ENCODE data around the gene PTGES3. TPM values are rescaled to one million over a fixed set of nuclear protein-coding genes. Genes with fewer than 3 reads are reported as not detected.

The PTGES3 gene
- total and polyA plus RNA-seq, 10 of the 15 experiments (the other 5 are each of a cell fraction or from before 2014, with no cell fraction given) = 117 to 520 (median 175) TPM

DNA sequence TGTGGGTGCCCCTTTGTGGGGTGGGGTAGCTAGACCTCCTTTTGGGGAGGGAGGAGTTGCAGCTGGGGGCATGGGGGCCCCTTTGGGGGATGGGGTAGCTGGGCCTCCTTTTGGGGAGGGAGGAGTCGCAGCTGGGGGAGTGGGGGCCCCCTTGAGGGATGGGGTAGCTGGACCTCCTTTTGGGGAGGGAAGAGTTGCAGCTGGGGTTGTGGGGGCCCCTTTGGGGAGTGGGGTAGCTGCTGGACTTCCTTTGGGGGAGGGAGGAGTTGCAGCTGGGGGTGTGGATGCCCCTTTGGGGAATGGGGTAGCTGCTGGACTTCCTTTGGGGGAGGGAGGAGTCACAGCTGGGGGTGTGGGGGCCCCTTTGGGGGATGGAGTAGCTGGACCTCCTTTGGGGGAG lies 30.1 kb upstream of the PTGES3 start (continued):
- no peak for TF ChIP-seq ZBTB40 (IDR thresholded peaks at IDR 0.05; ENCODE audit: borderline replicate concordance)
- no peak for TF ChIP-seq ZNF207 (IDR thresholded peaks at IDR 0.05; ENCODE audit: borderline replicate concordance)

DNA sequence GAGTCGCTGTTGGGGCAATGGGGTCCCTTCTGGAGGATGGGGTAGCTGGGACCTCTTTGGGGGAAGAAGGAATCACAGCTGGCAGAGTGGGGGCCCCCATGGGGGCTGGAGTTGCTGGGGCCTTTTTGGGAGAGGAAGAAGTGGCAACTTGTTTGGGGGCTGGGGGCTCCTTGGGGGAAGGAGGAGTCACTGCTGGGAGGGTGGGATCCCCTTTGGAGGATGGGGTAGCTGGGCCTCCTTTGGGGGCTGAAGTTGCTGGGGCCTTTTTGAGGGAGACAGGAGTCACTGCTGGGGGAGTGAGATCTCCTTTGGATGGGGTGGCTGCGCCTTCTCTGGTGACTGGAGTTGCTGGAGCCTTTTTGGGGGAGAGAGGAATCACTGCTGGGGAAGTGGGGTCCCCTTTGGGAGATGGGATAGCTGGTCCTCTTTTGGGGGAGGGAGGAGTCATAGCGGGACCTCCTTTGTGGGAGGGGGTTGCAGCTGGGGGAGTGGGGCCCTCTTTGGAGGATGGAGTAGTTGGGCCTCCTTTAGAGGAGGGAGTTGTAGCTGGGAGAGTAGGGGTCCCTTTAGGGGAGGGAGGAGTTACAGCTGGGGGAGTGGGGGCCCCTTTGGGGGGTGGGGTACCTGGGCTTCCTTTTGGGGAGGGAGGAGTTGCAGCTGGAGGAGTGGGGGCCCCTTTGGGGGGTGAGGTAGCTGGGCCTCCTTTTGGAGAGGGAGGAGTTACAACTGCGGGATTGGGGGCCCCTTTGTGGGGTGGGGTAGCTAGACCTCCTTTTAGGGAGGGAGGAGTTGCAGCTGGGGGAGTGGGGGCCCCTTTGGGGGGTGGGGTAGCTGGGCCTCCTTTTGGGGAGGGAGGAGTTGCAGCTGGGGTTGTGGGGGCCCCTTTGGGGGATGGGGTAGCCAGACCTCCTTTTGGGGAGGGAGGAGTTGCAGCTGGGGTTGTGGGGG lies 29.1 kb upstream of the PTGES3 start:
- DNase-seq (ENCODE audit: low read depth, low spot score) (no peak), ATAC-seq (no peak), FAIRE-seq (no peak)
- peaks cover 68% of the 10 kb centered on the region for H3K79me2 ChIP-seq (ENCODE audit: control insufficient read depth, insufficient read depth, low read length)
- ChIA-PET RAD21 (ENCODE audit: unreplicated experiment) (interaction anchor here (0.6 to 1.6 kb wide), 3 partner anchors 37 to 316 kb away, joined by 3 to 4 read pairs (median 4); no protein-coding TSS in a partner anchor), POLR2A (interaction anchor here (0.6 to 1.7 kb wide), 6 partner anchors 9 to 116 kb away, joined by 3 to 9 read pairs (median 4); no protein-coding TSS in a partner anchor), CTCF (interaction anchor here (0.7 to 0.9 kb wide), 3 partner anchors 33 to 271 kb away, joined by 3 read pairs; no protein-coding TSS in a partner anchor), SMC1A (ENCODE audit: uncharacterized antibody, unreplicated experiment) (interaction anchor here (0.6 to 1.0 kb wide), 2 partner anchors 28 to 93 kb away, joined by 3 read pairs; no protein-coding TSS in a partner anchor)
- H3K4me2 ChIP-seq (ENCODE audit: control insufficient read depth, insufficient read depth) = 0 out of 2 replicates have a peak overlapping the region, but pooled peaks have one; percentile 17
- H3K4me1 ChIP-seq (ENCODE audit: control insufficient read depth, insufficient read depth, low read length) = peaks cover 35% of the 10 kb centered on the region
- in situ Hi-C loops (cut with MboI) = no loop called here
- H3K4me3 ChIP-seq = 0 out of 2 replicates have a peak overlapping the region, but pooled peaks have one; percentile 11
- peak overlapping the region; percentile 50 for H3K27ac ChIP-seq (ENCODE audit: control insufficient read depth, insufficient read depth)
- intact Hi-C loops (cut with micrococcal nuclease; ENCODE audit: unreplicated experiment) = no loop called here
- 78% methylated on average over 3 of the region's 4 CpGs for WGBS (ENCODE audit: insufficient coverage, insufficient replicate concordance, low lambda C conversion rate, missing lambda C conversion rate)
- peaks cover 35% of the 10 kb centered on the region for H4K20me1 ChIP-seq (ENCODE audit: control insufficient read depth, insufficient read depth)
- no peak overlapping the region for H2AFZ ChIP-seq (ENCODE audit: control insufficient read depth, low read depth, low read length)
- peaks cover 29 to 45% of the 10 kb centered on the region in 2 experiments for H3K36me3 ChIP-seq (ENCODE audit: control insufficient read depth in 2 of 2, insufficient read depth in 2 of 2, low read length in 1 of 2)
- no peaks in the 10 kb centered on the region for H3K9me3 ChIP-seq (replicated peaks; ENCODE audit: control insufficient read depth, insufficient read depth, low read length)
- H3K9ac ChIP-seq (ENCODE audit: control insufficient read depth, insufficient read depth, low read length) = no peak overlapping the region
- BruUV-seq (replicated peaks) = no TSS peak
- H3K27me3 ChIP-seq (replicated peaks in 1 of 2; ENCODE audit: control insufficient read depth in 2 of 2, insufficient read depth in 2 of 2, low read length in 1 of 2) = no peaks in the 10 kb centered on the region
- no peak for TF ChIP-seq HCFC1 (IDR thresholded peaks at IDR 0.05; ENCODE audit: low read length)
- no peak for TF ChIP-seq ZNF274 (IDR thresholded peaks at IDR 0.05; ENCODE audit: insufficient read depth, insufficient read length)
- no peak for TF ChIP-seq NFYA (IDR thresholded peaks at IDR 0.05; ENCODE audit: borderline replicate concordance, low read depth, low read length)
- no peak for TF ChIP-seq SMAD1 (IDR thresholded peaks at IDR 0.05; ENCODE audit: low read depth, partially characterized antibody)
- no peak for TF ChIP-seq STAT3 (IDR thresholded peaks at IDR 0.05; ENCODE audit: low read depth, low read length)
- no peak for TF ChIP-seq ZNF217 (IDR thresholded peaks at IDR 0.05)
- TF ChIP-seq LARP7 (IDR thresholded peaks at IDR 0.05) = no peak
- TF ChIP-seq, protein P1, sequence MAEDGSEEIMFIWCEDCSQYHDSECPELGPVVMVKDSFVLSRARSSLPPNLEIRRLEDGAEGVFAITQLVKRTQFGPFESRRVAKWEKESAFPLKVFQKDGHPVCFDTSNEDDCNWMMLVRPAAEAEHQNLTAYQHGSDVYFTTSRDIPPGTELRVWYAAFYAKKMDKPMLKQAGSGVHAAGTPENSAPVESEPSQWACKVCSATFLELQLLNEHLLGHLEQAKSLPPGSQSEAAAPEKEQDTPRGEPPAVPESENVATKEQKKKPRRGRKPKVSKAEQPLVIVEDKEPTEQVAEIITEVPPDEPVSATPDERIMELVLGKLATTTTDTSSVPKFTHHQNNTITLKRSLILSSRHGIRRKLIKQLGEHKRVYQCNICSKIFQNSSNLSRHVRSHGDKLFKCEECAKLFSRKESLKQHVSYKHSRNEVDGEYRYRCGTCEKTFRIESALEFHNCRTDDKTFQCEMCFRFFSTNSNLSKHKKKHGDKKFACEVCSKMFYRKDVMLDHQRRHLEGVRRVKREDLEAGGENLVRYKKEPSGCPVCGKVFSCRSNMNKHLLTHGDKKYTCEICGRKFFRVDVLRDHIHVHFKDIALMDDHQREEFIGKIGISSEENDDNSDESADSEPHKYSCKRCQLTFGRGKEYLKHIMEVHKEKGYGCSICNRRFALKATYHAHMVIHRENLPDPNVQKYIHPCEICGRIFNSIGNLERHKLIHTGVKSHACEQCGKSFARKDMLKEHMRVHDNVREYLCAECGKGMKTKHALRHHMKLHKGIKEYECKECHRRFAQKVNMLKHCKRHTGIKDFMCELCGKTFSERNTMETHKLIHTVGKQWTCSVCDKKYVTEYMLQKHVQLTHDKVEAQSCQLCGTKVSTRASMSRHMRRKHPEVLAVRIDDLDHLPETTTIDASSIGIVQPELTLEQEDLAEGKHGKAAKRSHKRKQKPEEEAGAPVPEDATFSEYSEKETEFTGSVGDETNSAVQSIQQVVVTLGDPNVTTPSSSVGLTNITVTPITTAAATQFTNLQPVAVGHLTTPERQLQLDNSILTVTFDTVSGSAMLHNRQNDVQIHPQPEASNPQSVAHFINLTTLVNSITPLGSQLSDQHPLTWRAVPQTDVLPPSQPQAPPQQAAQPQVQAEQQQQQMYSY (CRISPR knock-in tag; IDR thresholded peaks at IDR 0.05) = no peak
- no peak for TF ChIP-seq BCL11A (IDR thresholded peaks at IDR 0.05; ENCODE audit: low read depth, low read length)
- TF ChIP-seq MYB (IDR thresholded peaks at IDR 0.05; ENCODE audit: borderline replicate concordance, low read depth, low read length) = no peak
- no peak for TF ChIP-seq EED (IDR thresholded peaks at IDR 0.05; ENCODE audit: low read depth)
- no peak for TF ChIP-seq JUND (IDR thresholded peaks at IDR 0.05; ENCODE audit: low read depth, low read length)
